GM12878 (cell line): Measurements from ENCODE around the gene DDX55. TPM values are rescaled to one million over a fixed set of nuclear protein-coding genes. Genes with fewer than 3 reads are reported as not detected.

Experiments
- ATAC-seq: fragments of 200-7000 bp; cut with Tn5 transposase; 3 replicates; pipeline ENCODE4 v1.9.1; 2020; ENCODE audit warnings: mild to moderate bottlenecking, moderate library complexity
- BruUV-seq: library from RNA; stranded (reverse); fragments of 400-500 nt; replicated peaks from 2 replicates; lab custom pipeline; 2021; lab: Mats Ljungman, UMichigan
- CTCF ChIA-PET: fragments of 300-600 bp; sonication (Branson Sonifier 250); formaldehyde crosslinking; extraction: SDS; loops from one replicate; lab custom pipeline; 2021; ENCODE audit warnings: inconsistent platforms; lab: Yijun Ruan, JAX
- POLR2A ChIA-PET: fragments of 350-600 bp; formaldehyde crosslinking; extraction: SDS; loops from one replicate; lab custom pipeline; 2021; ENCODE audit warnings: inconsistent platforms; lab: Charles Lee
- RAD21 ChIA-PET: fragments of 300-600 bp; sonication (Branson Sonifier 250); formaldehyde crosslinking; loops from one replicate; lab custom pipeline; 2023; ENCODE audit warnings: antibody characterized with exemption; ENCODE audit not compliant: unreplicated experiment; lab: Charles Lee
- SMC1A ChIA-PET: fragments of 300-600 bp; sonication (Branson Sonifier 250); formaldehyde crosslinking; loops from one replicate; lab custom pipeline; 2023; ENCODE audit not compliant: unreplicated experiment, uncharacterized antibody; lab: Charles Lee
- DNase-seq: peaks from one replicate; pipeline ENCODE4 v3.0.0-alpha.2; 2011; ENCODE audit warnings: low read depth, low spot score
- FAIRE-seq: peaks from 3 replicates; lab custom pipeline; 2011; peaks lifted over from hg19 to GRCh38; lab: Jason Lieb, UNC
- H2AFZ ChIP-seq: 2 replicates; pipeline ENCODE4 v1.6.0; 2011; ENCODE audit warnings: low read depth, low read length, control low read depth; ENCODE audit not compliant: control insufficient read depth
- H3K27ac ChIP-seq: 2 replicates; pipeline ENCODE4 v1.5.1; 2011; ENCODE audit warnings: control low read depth; ENCODE audit not compliant: control insufficient read depth, insufficient read depth
- H3K27me3 ChIP-seq, 2 experiments: replicated peaks in 1 of 2; 2 replicates each; pipeline versions ENCODE4 v1.6.0 to v1.6.1; 2011; ENCODE audit warnings: low read length in 1 of 2; ENCODE audit not compliant: control insufficient read depth in 2 of 2, insufficient read depth in 2 of 2
- H3K36me3 ChIP-seq, 2 experiments: 2 replicates each; pipeline ENCODE4 v1.5.1; 2011; ENCODE audit warnings: low read length in 1 of 2; ENCODE audit not compliant: control insufficient read depth in 2 of 2, insufficient read depth in 2 of 2
- H3K4me1 ChIP-seq: 2 replicates; pipeline ENCODE4 v1.6.1; 2011; ENCODE audit warnings: mild to moderate bottlenecking, low read length, moderate library complexity, mixed read lengths; ENCODE audit not compliant: control insufficient read depth, insufficient read depth
- H3K4me2 ChIP-seq: 2 replicates; pipeline ENCODE4 v1.6.0; 2011; ENCODE audit warnings: control low read depth; ENCODE audit not compliant: control insufficient read depth, insufficient read depth
- H3K4me3 ChIP-seq: fragments of 200-600 bp; sonication (generic); 2 replicates; pipeline ENCODE4 v1.5.1; 2016
- H3K79me2 ChIP-seq: 2 replicates; pipeline ENCODE4 v1.6.0; 2011; ENCODE audit warnings: low read length; ENCODE audit not compliant: control insufficient read depth, insufficient read depth
- H3K9ac ChIP-seq: 2 replicates; pipeline ENCODE4 v1.8.0; 2011; ENCODE audit warnings: low read length, control low read depth, mixed read lengths; ENCODE audit not compliant: control insufficient read depth, insufficient read depth
- H3K9me3 ChIP-seq: replicated peaks from 3 replicates; pipeline ENCODE4 v1.5.1; 2011; ENCODE audit warnings: mild to moderate bottlenecking, low read length; ENCODE audit not compliant: control insufficient read depth, insufficient read depth
- H4K20me1 ChIP-seq: 2 replicates; pipeline ENCODE4 v1.6.0; 2011; ENCODE audit not compliant: control insufficient read depth, insufficient read depth
- HCFC1 ChIP-seq: fragments of 150-350 bp; IDR thresholded peaks from 2 replicates; pipeline ENCODE4 v1.6.1; 2014; ENCODE audit warnings: low read length
- HSF1 ChIP-seq: fragments of 150-350 bp; IDR thresholded peaks from 2 replicates; pipeline ENCODE4 v1.6.1; 2014; ENCODE audit warnings: mild to moderate bottlenecking, low read depth, low read length
- IKZF2 ChIP-seq, 2 experiments: fragments of 450-650 bp; IDR thresholded peaks; 2 replicates each; pipeline ENCODE4 v1.6.1; 2017; ENCODE audit warnings: mild to moderate bottlenecking in 2 of 2, moderate library complexity in 2 of 2
- NRF1 ChIP-seq: conservative IDR thresholded peaks from 2 replicates; pipeline ENCODE4 v1.6.1; 2011; ENCODE audit warnings: mild to moderate bottlenecking, low read depth, low read length, improper control_type of control experiment
- RCOR1 ChIP-seq: conservative IDR thresholded peaks from 2 replicates; pipeline ENCODE4 v1.6.1; 2012; ENCODE audit warnings: low read depth, low read length, improper control_type of control experiment
- SMARCA5 ChIP-seq: fragments of 450-650 bp; IDR thresholded peaks from 2 replicates; pipeline ENCODE4 v1.6.1; 2017; ENCODE audit warnings: mild to moderate bottlenecking
- SP1 ChIP-seq: IDR thresholded peaks from one replicate; pipeline ENCODE4 v1.6.1; 2011; ENCODE audit warnings: low read depth, low read length
- SREBF2 ChIP-seq: IDR thresholded peaks from 2 replicates; pipeline ENCODE4 v1.6.1; 2012; ENCODE audit warnings: mild to moderate bottlenecking, low read length
- USF2 ChIP-seq: IDR thresholded peaks from 2 replicates; pipeline ENCODE4 v1.6.1; 2011; ENCODE audit warnings: low read depth, low read length, improper control_type of control experiment, borderline replicate concordance
- ZBTB40 ChIP-seq: fragments of 450-650 bp; IDR thresholded peaks from 2 replicates; pipeline ENCODE4 v1.6.1; 2016; ENCODE audit warnings: mild to moderate bottlenecking, moderate library complexity, borderline replicate concordance
- ZNF207 ChIP-seq: fragments of 450-650 bp; IDR thresholded peaks from 2 replicates; pipeline ENCODE4 v1.6.1; 2014; ENCODE audit warnings: antibody characterized with exemption, mild to moderate bottlenecking, borderline replicate concordance
- ZNF217 ChIP-seq: fragments of 450-650 bp; IDR thresholded peaks from 2 replicates; pipeline ENCODE4 v1.6.1; 2017; ENCODE audit warnings: antibody characterized with exemption, mild to moderate bottlenecking
- ZNF622 ChIP-seq: fragments of 450-650 bp; IDR thresholded peaks from 2 replicates; pipeline ENCODE4 v1.6.1; 2017; ENCODE audit warnings: mild to moderate bottlenecking, inconsistent platforms
- ZSCAN29 ChIP-seq: fragments of 450-650 bp; IDR thresholded peaks from 2 replicates; pipeline ENCODE4 v1.6.1; 2017; ENCODE audit warnings: mild to moderate bottlenecking, moderate library complexity
- ZZZ3 ChIP-seq: IDR thresholded peaks from 2 replicates; pipeline ENCODE4 v1.6.1; 2011; ENCODE audit warnings: low read depth; ENCODE audit not compliant: control insufficient read depth, insufficient read length
- WGBS: methylation state at CpG from one replicate; pipeline ENCODE4 v1.1.6; 2016; ENCODE audit warnings: low lambda C conversion rate; ENCODE audit not compliant: insufficient replicate concordance, insufficient coverage; ENCODE audit errors: missing lambda C conversion rate; 5-methylcytosine and 5-hydroxymethylcytosine counted together
- in situ Hi-C: fragments of 300-500 bp; cut with MboI; formaldehyde crosslinking; loops from 9 replicates; pipeline ENCODE4 v1.14.3; 2018; ENCODE audit warnings: mixed read lengths
- intact Hi-C: fragments of 100-400 bp; cut with micrococcal nuclease; formaldehyde crosslinking; loops from one replicate; pipeline ENCODE4 v1.14.2; 2022; ENCODE audit not compliant: unreplicated experiment
- polyA plus RNA-seq, 11 experiments: library from polyadenylated mRNA; depleted of rRNA in 4 of 11; unstranded in 6 of 11; stranded (reverse) in 5 of 11; fragments of >200 nt; fragmentation: Nextera tagmentation in 4 of 11; fragmentation: Illumina TruSeq in 1 of 11; extraction: Ambion mirVana in 4 of 11; extraction: Trizol in 1 of 11; gene quantifications; 1 replicate in 1 of 11; 2 replicates in 10 of 11; pipeline versions ENCODE4 v1.2.1 to v1.2.3, GENCODE V29; 2011 to 2016; ENCODE audit warnings: inconsistent platforms in 2 of 11, missing spikeins in 2 of 11, low read depth in 1 of 11
- total RNA-seq, 4 experiments: library from RNA; depleted of rRNA in 3 of 4; stranded (reverse); fragments of >200 nt in 3 of 4; fragmentation: Illumina TruSeq in 1 of 4; extraction: Trizol in 1 of 4; gene quantifications; 2 replicates each; pipeline versions ENCODE4 v1.2.1 to v1.2.3, GENCODE V29; 2013 to 2021

DDX55 gene
- total and polyA plus RNA-seq, 10 of the 15 experiments (the other 5 are each of a cell fraction or from before 2014, with no cell fraction given): 4.5 to 42.4 (median 33.4) TPM

GRCh38 chr12:123614110-123614509 lies 12.2 kb downstream of the DDX55 start:
- Histone ChIP-seq H3K9me3 (no peaks in the 10 kb centered on the region), H3K27ac (no peak overlapping the region), H3K36me3 (peaks cover 30 to 44% of the 10 kb centered on the region in 2 experiments), H3K4me3 (no peak overlapping the region), H3K4me2 (no peak overlapping the region), H3K79me2 (no peaks in the 10 kb centered on the region), H3K9ac (no peak overlapping the region), H2AFZ (no peak overlapping the region), H4K20me1 (no peaks in the 10 kb centered on the region), H3K4me1 (no peaks in the 10 kb centered on the region), H3K27me3 (no peaks in the 10 kb centered on the region)
- ChIA-PET SMC1A (no interaction called here), POLR2A (no interaction called here), RAD21 (no interaction called here), CTCF (no interaction called here)
- WGBS: 98% methylated on average over 2 of the region's 2 CpGs
- ATAC-seq (no peak), DNase-seq (no peak), FAIRE-seq (no peak)
- in situ Hi-C loops (no loop called here), intact Hi-C loops (no loop called here)
- no TSS peak for BruUV-seq
- TF ChIP-seq NRF1: no peak
- no peak for TF ChIP-seq USF2
- TF ChIP-seq ZNF622: no peak
- no peak for TF ChIP-seq IKZF2 (IDR thresholded peaks at IDR 0.05)
- no peak for TF ChIP-seq SREBF2
- no peak for TF ChIP-seq SMARCA5
- no peak for TF ChIP-seq ZBTB40
- TF ChIP-seq ZNF217: no peak
- no peak for TF ChIP-seq HSF1
- TF ChIP-seq RCOR1: no peak
- TF ChIP-seq ZZZ3: no peak
- TF ChIP-seq HCFC1: no peak
- TF ChIP-seq ZNF207: no peak
- TF ChIP-seq SP1: no peak
- TF ChIP-seq ZSCAN29: no peak
